Measurements from ENCODE around the gene PRKAG1.

PRKAG1 gene

GRCh38 chr12:49010092-49010668, 8.4 kb downstream of the PRKAG1 start:
- DNase-seq (ENCODE audit: low spot score), result no peak

DNA sequence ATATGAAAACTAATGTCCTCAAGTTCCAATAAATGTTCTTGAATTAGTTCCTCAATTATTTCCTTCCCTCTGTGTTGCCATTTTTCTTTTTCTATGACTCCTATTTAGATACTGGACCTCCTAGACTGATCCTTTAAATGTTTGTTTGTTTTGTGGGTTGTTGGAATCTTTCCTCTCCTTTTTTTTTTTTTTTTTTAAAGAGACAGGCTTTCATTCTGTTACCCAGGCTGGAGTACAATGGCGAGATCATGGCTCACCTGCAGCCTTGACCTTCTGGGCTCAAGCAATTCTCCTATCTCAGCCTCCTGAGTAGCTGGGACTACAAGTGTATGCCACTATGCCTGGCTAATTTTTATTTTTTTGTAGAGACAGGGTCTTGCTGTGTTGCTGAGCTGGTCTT, 9.6 kb downstream of the PRKAG1 start:
- DNase-seq (ENCODE audit: low spot score), result no peak

DNA sequence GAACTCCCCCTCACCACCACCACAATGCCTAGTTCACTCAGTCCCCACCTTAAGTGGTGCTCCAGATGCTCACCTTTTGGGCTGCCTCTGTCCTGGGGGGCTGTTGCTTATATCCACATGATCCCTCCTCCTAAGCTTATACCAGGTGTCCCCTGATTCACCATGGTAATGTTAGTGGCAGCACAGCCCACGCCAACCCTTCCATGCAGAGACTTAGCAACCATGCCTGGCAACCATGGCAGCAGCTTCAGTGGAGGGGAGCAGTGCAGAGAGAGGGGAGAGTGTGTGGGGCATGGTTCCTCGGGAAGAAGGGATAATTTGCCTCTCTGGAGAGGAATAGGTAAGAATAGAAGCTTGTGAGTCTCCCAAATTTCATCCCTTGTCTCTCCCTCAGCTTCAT, 18.2 kb downstream of the PRKAG1 start:
- no peak for DNase-seq (ENCODE audit: low spot score)

DNA sequence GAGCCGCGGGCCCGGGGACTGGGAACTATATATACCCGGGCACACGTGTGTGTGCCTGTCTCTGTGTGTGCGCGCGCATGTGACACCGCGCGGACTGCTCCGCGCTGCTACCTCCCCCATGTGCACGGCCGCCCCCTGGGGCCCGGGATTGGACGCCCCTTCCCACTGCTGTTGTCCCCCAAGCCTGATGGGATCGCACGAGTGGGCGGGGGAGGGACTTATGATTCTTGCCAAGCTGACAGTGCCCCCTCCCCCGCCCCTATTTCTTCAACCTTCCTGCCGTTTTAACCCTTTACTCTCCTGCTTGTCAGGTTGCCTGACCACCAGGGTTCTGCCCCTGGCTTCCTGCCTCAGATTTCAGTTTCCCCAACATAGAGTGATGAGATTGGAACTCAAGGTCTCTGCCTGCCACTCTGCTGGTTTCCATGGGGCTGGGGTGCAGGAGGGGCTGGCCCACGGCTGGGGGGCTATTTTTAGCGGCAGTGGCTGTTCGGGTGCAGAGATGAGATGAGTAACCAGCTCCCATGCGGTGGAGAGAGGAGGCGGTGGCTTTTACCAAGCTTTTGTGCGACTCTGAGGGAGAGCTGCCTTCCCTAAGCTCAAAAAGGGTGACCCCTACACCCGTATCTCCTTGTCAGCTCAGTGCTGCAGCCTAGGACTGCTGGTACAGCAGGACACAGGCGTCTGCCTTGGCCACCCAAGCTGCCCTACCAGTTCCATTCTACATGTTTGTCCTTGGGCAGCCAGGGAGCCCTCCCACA, 19.0 kb downstream of the PRKAG1 start, which contains the start of gene DDN:
Gene DDN, minus strand, starts transcription at position 5 of the 761 bp plus-strand sequence. CDS start 88 bp downstream, outside the sequence.
- no peak for DNase-seq (ENCODE audit: low spot score)

DNA sequence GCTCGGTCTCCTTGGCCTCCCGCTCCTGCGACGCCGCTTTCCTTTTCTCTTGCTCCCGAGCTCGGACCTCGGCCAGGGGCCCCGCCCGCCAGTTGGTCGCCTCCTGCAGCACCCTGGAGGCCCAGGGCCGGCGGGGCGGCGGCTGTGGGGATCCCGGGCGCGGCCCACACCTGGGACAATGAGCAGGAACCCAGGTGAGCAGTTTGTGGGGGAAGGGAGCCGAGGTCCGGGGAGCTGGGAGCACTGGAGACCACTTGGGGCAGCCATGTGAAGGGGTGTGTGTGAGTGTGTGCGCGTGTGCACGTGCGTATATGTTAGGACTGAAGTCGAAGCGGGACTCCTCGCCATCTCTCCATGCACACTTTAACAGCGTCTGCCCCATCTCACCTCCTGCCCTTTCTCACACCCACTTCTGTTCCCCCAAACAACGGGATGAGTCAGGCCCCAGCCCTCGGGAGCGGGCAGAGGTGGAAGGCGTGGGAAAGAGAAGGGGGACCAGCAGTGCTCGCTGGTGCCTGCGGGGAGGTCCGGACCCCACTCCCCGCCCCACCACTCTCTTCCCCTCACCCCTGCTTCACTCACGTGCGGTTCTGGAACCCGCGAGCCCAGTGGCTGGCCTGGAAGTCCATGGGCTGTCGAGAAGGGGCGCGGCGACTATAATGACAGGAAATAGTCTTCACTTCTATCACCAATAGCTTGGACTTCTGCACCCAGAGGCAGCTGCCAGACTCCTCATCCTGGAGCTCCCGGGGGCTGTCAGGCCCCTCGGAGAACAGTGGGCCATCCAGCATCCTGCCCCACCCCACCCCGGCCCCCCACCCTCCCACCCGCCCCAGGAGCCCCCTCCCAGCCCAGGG, 19.9 kb downstream of the PRKAG1 start:
- no peak for DNase-seq (ENCODE audit: low spot score)

GRCh38 chr12:48997719-48998496, 20.7 kb downstream of the PRKAG1 start:
- no peak for DNase-seq (ENCODE audit: low spot score)

GRCh38 chr12:48996794-48997718, 21.5 kb downstream of the PRKAG1 start:
- DNase-seq (ENCODE audit: low spot score), result peak; percentile 67

DNA sequence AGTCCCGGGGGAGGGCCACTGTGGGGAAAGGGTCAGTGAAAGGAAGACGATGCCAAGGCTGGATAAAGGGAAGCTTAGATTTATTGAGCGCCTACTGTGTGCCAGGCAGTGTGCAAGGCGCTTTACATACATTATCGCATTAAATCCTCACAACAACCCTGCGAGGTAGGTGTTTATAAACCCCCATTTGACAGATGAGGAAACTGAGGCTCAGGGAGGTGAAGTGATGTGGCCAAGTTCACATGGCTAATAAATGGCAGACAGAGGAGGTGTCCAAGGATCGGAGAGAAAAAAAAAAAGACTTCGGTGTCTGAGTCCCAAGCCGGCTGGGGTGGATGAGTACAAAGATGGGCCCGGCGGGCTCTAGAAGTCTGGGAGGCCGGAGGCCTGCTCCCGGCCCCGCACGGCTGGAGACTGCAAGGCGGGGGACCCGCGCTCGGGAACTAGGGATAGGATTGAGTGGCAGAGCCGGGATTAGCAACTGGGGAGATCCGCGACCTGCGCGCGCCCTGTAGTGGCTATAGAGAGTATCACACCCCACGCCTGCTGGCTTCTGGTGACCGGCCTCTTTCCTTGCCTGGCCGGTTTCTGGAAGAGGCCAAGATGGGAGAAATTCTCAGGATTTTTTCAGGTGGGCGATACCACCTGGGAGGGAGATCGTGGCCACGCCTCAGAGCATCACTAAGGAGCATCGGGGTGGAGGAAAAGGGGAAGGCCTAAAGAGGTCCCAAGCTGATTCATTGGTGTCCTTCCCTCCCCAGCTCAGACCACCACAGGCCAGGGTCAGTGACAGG, 23.3 kb downstream of the PRKAG1 start:
- peak; percentile 52 for DNase-seq (ENCODE audit: low spot score)

- no peak for DNase-seq (ENCODE audit: low spot score)
These were observed 24.1 kb downstream of the PRKAG1 start for GRCh38 chr12:48994224-48995085.

- DNase-seq (ENCODE audit: low spot score), result no peak
These were observed 24.8 kb downstream of the PRKAG1 start for GRCh38 chr12:48993787-48994186.

- DNase-seq (ENCODE audit: low spot score), result no peak
These were observed 27.1 kb downstream of the PRKAG1 start for GRCh38 chr12:48991247-48992050.

DNA sequence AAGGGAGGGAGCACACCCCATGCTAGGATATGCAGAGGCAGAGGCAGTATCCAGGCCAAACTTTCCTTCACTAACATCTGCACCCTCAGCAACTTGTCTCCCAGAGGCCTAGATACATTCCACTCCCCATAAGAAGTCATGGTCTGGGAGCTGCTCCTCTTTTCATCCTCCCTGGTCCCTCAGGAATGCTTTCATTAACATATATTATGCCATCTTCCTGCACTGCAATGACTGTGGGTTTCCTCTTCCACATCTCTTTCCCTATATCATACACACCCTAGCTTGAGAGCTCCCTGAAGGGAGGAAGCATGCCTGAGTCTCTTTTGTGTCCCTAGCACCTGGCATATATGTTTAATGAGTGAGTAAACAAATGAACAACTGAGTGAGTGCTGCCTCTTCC, 28.0 kb downstream of the PRKAG1 start:
- no peak for DNase-seq (ENCODE audit: low spot score)

DNA sequence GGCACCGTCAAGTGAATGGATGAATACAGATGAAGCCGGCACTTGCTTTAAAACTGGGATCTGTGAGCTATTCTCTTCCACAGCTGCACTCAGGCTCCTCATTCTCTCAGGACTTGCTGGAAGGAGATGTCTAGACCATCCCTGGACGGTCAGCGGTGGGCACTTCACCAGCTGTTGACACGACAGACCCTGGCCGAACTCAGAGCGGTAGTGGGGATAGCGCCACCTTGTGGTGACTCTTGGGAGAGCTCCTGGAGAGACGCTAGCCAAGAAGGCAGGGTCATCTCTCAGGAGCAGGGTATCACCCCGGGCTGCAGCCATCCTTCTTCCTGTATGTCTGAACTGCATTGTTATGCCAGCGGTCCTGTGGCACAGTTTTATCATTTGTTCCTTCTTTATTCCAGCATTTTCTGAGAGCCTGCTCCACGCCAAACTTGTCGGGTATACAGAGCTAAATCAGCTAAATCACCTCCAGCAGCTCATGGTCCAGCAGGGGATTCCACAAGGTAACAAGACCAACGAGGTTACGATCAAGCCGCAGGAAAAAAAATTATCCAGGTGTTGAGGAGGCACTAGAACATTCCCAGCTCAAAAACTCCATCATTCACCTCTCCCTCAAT, 30.4 kb downstream of the PRKAG1 start:
- peak; percentile 29 for DNase-seq (ENCODE audit: low spot score)

- DNase-seq (ENCODE audit: low spot score), result no peak
These were observed 31.8 kb downstream of the PRKAG1 start for GRCh38 chr12:48986720-48987291.

DNA sequence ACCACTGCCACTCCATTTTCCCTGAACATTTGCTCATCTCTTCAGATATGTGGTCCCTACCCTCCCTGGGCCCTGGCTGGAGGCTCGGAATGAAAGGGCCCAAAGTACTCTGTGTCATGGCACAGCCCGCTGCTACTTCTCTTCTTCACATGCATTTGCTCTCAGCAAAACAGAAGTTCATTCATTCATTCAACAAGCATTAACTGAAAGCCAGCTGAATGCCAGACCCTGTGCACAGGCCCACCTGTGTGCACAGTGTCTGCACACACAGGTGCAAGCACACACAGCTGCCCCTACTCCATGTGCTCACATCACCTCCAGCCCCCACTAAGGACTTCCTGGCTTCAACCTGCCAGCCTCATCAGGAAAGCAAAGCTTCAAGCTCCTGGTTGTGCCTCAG, 32.7 kb downstream of the PRKAG1 start:
- DNase-seq (ENCODE audit: low spot score), result no peak

- no peak for DNase-seq (ENCODE audit: low spot score)
These were observed 33.1 kb downstream of the PRKAG1 start for GRCh38 chr12:48985475-48985897.

DNA sequence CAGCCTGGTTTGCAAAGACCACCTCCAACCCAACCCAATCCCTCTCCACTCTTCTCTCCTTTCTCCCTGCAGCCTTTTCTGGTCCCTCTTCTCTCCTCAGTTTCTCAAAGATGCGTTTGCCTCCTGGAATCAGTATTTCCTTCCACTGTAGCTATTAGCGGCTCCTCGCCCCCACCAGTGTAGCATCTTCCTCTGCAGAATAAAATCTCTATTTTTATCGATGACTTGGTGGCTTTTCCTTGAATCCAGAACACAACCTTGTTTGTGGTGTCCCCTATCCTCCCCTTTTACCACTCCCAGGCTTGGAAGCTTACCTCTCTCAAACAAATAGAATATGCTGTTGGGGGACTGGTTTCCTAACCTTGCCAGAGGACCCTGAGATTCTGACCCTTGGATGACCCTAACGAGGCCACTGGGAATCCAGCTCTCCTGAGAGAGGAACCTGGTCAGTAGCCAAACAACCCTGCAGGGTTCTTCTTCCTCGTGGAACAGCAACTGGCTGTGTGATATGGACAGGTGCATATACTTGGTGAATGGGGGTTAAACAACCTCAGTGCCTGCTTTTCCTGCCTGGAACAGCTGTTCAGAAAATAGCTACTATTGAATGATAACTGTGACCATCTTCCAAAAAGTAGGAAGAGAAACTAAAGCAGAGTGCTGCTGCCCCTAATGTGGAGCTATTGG, 36.0 kb downstream of the PRKAG1 start:
- DNase-seq (ENCODE audit: low spot score), result no peak
